Islet precursor cell (in vitro differentiated cells): ENCODE measurements around the gene PRKAR1B.

ENCODE experiments used
- DNase-seq: peaks from one replicate; pipeline ENCODE4 v3.0.0-alpha.2; 2018

The PRKAR1B gene

GRCh38 chr7:739983-740942, 13.2 kb upstream of the PRKAR1B start:
- no peak for DNase-seq

DNA sequence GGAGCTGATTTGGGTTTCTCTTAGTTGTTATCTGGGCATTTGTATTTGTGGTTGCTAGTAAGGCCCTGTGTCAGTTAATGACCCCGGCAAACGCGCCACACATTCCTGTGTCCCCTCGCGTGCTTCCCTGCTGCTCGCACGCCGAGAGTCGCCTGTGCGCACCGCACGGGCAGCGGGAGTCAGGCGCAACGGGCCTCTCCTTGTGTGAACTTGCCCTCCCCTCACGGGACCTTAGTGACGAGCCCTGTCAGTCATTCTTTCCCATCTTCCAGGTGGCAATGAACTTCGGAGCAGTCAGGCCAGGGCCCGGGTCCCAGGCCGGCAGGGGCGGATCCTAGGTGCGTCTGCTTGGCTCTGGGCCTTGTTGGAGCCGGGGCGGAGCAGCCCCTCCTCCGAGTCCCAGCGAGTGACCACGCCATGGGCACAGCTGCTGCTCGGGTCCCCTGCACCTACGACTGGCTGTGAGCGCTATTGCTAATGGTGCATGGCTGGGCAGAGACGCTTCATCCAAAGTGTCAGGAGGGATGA, 12.4 kb upstream of the PRKAR1B start:
- DNase-seq: no peak

DNA sequence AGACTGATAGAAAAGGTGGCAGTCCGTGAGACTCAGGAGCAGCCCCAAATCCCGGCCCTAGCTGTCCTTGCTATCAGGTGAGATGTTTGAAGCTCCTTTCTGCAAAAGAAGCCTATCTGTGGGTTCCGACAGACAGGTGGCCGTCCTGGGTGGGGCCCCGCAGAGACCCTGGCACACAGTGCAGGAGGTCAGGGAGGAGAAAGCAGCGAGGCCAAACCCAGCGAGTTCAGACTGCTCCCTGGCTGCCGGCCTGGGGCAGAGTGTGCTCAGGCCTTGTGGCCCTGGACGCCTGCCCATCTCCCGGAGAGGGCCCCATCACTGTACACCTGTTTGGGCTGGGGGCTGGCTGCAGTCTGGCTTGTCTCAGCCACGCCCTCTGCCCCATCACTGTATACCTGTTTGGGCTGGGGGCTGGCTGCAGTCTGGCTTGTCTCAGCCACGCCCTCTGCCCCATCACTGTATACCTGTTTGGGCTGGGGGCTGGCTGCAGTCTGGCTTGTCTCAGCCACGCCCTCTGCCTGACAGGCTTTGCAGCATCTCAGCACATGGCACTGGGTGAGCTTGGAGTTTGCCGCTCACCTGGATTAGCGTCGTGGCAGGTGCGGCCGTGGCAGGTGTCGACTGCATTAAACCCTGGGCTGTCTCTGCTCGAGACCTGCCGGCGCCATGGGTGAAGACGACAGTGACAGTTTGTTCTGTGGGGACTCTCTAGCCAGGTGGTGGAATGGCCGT, 11.8 kb upstream of the PRKAR1B start:
- DNase-seq: no peak

GRCh38 chr7:738241-738640, 11.2 kb upstream of the PRKAR1B start:
- no peak for DNase-seq

DNA sequence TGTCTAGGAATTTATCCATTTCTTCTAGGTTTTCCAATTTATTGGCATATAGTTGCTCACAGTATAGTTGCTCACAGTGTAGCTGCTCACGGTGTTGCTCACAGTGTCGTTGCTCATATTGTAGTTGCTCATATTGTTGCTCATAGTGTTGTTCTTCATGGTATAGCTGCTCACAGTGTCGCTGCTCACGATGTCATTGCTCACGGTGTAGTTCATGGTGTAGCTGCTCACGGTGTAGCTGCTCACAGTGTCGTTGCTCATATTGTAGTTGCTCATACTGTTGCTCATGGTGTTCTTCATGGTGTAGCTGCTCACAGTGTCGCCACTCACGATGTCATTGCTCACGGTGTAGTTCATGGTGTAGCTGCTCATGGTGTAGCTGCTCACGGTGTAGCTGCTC, 7.7 kb upstream of the PRKAR1B start:
- DNase-seq: no peak

GRCh38 chr7:734214-734613, 7.1 kb upstream of the PRKAR1B start:
- DNase-seq: no peak

DNA sequence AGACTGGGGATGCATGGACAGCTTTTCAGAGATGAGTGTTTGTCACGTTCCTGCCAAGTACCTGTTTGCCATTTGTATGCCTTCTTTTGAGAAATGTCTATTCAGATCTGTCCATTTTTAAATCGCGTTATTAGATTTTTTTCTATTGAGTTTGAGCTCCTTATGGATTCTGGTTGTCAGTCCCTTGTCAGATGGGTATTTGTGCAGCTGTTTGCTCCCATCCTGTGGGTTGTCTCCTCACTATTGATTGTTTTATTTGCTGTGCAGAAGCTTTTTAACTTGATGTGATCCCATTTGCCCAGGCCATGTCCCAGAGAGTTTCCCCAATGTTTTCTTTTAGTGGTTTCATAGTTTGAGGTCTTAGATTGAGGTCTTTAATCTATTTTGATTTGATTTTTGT, 5.5 kb upstream of the PRKAR1B start:
- DNase-seq: no peak

DNA sequence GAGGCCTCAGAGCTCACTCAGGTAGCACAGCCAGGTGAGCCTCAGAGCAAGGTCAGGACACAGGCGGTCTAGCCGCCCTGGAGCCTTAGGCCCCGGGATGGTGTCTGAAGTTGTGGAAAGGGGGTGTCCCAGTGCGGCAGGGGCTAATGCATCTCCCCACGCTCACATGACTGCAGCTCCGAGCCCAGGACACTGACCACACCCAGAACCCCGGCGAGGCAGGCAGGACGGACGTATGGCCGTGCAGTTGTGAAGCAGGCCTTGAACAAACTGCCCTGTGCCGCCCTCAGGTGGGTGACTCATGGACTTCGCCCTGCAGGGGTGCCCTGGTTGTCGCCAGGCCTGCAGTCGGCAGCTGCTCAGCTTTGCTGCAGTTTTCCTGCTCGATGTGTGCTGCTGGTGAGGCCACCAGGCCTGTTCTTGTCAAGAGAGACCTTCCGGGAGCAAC, 5.0 kb upstream of the PRKAR1B start:
- DNase-seq: peak; percentile 75

- DNase-seq: no peak
Observed at GRCh38 chr7:731440-732085, 4.5 kb upstream of the PRKAR1B start.

DNA sequence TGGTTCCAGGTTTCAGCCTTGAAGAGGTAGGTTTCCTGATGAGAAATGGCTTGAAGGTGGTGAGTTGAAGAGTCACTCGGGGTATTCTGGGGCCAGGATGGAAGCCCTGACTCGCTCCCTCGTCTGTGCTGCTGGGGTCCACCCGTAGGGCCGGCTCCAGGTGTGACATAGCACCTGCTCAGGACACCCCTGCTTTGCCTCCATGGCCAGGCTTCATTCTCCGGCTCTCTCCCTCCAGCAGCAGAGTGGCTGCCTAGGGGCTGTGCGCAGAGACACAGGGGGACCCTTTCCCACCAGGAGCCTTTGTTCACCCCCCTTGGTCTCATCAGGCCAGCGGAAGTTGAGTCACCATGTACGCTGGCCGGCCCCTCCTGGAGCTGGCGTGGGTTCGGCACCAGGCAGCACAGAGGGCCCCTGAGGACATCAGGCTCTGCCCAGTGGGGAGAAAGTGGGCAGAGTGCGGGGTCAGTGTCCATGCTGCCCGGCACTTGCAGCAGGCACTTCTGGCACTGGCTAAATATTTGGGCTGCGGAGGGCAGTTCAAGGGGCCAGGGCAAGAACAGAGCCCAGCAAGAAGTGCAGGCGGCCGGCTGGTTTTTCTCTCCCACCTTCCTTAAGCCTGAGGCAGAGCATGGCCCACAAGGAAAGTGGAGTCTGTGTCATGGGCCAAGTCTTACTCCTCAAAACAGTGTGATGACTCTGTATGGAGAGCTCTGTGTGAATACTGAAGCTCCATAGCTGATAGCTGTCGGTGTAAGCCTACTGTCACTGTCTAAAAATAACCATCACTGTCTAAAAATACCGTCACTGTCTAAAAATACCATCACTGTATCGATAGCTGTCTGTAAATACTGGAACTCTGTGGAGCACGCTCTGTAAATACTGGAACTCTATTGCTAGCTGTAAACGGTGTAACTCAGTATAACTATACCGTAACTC, 3.7 kb upstream of the PRKAR1B start:
- DNase-seq: no peak

DNA sequence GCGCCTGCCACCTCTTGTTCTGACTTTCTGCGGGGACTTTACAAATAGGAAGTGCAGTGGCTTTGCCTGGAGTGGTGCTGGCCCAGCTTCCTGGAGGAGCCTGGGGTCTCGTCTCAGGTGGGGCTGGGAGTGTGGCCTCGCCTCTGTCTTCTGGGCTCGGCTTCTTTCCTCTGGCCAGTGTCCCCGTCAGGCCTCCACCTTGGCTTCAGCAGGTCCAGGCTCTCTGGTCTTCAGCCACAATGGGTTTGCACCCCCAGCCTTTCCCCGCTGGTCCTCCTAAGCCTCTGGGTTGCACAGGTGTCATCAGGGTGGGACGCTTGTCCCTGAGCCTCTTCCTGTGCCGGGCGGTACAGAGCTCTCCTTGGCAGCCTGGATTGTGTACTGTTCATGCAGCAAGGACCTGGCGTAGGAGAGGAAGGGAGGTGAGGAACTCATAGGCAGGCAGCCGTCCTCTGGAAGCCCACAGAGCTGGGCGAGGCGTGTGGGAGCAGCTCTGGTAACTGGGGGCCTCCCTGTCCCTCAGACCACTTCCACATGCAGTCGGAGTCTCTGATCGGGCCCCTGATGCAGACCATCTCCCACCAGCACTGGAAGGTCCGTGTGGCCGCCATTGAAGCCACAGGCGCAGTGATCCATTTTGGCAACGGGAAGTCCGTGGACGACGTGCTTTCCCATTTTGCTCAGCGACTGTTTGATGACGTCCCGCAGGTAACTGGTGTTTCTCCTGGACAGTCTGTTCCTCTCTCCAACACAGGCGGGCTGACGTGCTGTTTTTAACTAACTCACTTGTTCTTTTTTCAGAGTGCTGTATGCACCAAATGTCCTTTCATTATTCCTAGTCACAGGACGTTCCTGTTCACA, 2.3 kb upstream of the PRKAR1B start:
- no peak for DNase-seq

GRCh38 chr7:728602-729001, 1.5 kb upstream of the PRKAR1B start:
- DNase-seq: no peak

DNA sequence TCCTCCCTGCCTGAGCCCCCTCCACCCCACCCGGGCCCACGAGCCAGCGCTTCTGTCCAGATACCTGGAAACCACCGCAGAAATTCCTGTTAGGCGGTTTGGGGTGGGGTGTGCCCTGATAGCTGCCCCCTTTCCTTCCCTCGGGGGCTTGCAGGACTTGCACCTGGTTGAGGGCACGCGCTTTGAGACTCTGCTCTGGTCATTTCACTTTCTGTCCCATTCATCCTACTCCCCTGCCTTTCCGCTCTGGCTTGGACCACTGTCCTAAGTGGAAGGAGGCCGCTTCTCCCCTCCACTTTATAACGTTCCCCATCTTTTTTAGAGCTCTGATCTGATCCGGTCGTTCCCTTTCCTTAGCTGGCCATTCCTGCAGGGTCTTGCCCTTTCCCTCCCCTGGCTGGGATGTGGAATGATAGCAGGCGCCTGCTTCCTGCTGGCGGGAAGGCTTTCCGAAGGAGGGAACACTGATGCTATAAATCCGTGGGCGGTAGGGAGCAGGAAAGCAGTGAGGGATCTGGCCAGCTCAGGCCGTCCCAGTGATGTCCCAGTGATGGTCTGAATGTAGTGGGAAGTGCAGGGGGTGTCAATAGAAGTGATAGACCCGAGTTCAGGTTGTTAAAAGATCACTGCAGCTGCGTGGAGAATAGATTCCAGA, 852 bp upstream of the PRKAR1B start:
- peak; percentile 54 for DNase-seq

GRCh38 chr7:726854-727103, 302 bp downstream of the PRKAR1B start:
- no peak for DNase-seq

DNA sequence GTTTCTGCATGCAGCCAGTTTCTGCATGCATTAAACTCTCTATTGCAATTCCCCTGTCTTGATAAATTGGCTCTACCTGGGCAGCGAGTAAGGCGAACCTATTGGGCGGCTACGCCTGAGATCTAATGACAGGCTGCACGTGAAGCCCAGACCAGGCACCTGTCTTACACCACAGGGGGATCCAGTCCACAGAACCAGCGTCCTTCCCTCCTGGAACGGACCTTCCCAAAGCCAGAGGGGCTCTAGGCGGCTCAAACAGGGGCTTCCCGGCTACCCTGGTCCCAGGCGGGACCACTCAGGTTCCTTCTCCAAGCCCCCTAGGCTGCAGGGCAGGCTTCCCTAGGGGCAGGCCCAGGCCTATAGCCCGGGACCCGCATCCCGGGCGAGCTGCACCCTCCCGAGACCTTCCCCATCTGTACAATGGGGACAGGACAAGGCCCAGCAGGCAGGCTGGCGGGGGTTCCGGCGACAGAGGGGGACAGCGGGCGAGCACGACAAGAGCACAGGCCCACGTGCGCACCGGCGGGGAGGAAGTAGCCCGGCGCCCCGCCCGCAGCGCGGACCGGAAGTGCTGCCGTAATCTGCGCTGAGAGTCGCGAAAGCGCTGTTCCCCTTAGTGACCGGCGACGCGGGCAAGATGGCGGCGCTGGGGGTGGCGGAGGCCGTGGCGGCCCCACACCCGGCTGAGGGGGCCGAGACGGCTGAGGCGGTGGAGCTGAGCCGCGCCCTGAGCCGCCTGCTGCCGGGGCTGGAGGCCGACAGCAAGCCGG, 812 bp downstream of the PRKAR1B start, which contains the start of gene DNAAF5:
Gene DNAAF5, plus strand, starts transcription at position 616 of the 770 bp plus-strand sequence. Its CDS starts 22 bp downstream, at position 638.
- DNase-seq: peak; percentile 89

DNA sequence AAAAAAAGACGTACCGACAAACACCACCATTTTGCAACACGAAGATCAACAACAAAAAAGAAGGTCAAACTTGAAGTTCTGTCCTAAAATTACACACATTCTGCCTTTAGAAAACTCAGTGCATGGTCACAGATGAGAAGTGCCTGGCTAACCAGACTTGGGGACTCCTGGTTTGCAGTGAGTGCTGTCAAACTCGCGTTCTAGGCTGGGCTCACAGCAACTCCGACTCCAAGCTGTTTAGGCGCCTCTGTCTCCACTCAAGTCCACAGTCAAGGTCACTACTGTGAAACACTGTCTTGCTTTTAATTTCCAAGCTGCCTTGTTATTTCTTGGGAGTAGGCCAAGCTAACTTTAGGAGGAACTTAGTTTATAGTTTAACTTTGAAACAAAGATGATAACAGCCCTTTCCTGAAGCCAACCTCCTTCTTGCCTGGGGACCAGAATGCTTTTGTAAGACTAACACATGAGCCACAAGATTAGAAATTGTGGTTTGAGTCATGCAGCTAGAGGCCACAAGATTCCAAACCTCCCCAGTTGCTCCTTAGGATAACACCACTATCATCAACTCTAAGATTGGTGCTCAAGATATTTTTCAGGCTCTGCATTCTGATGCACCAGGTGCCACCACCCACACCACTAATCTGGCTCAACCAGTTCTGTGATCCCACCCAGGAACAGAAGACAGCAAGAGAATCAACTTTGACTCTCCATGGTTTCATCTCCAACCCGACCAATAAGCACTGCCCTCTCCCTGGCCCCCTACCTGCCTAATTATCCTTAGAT, 1.7 kb downstream of the PRKAR1B start:
- no peak for DNase-seq

DNA sequence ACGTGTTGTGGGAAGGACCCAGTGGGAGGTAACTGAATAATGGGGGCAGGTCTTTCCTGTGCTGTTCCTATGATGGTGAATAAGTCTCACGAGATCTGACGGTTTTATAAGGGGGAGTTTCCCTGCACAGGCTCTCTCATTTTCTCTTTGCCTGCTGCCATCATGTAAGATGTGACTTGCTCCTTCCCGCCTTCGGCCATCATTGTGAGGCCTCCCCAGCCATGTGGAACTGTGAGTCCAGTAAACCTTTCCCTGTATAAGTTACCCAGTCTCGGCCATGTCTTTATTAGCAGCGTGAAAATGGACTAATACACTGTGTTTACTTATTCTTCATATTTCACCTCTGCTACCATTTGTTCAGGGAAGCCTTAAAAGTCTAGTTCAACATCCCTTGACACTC, 2.8 kb downstream of the PRKAR1B start:
- no peak for DNase-seq

DNA sequence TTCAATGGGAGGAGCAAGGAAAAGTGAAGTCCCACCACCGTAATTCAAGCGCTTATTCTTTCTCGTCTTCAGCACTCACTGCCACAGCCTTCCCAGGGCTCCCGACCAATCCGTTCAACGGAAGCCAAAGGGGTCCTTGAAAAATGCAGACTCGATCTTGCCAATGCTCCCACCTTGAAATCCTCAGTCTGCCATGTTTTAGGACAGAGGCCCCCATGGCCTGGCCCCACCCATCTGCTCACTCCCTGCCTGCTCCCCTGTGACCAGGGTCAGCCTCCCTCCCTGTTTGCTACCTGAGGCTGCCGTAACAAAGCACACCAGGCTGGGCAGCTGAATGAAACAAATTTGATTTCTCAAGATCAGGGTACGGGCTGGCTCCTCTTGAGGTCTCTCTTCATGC, 3.5 kb downstream of the PRKAR1B start:
- no peak for DNase-seq

DNA sequence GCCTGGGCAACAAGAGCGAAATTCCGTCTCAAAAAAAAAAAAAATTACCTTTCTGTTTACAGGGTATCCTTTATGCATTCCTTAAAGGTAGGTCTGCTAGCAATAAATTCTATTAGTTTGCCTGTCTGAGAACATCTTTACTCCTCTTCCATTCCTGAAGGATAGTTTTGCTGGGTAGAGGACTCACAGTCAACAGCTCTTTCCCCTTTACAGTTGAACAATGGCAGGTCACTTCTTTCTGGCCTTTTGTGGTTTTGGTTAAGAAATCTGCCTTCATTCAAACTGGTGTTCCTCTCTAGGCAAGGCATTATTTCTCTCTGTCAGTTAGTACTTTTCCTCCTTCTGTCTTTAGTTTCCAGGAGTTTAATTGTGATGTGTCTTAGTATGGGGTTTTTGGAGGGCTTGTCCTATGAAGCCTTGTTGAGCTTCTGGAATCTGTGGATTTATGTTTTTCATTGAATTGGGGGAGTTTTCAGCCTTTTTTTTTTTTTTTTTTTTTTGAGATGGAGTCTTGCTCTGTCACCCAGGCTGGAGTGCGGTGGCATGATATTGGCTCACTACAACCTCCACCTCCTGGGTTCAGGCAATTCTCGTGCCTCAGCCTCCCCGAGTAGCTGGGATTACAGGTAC, 5.3 kb downstream of the PRKAR1B start:
- no peak for DNase-seq
